Adrenal gland (tissue), 12 donors: Measurements from ENCODE around the gene GATA2. TPM values are rescaled to one million over a fixed set of nuclear protein-coding genes. Genes with fewer than 3 reads are reported as not detected.
A peak's percentile ranks its signal among the peaks of the same experiment; 100 is the strongest.

Source experiments
- DNase-seq, 7 donors: peaks; one replicate each; pipeline ENCODE4 v3.0.0-alpha.2; 2019 to 2020
- H3K27ac ChIP-seq, 5 donors: fragments of 200-600 bp; sonication (generic) in 4 of 5; 1 replicate in 3 of 5; 2 replicates in 2 of 5; pipeline versions ENCODE4 v1.5.1 to v1.8.0; 2016 to 2020; ENCODE audit warnings: mild to moderate bottlenecking in 1 of 5
- H3K27me3 ChIP-seq: fragments of 200-600 bp; 2 replicates; pipeline ENCODE4 v1.8.0; 2021
- H3K36me3 ChIP-seq, 2 donors: fragments of 200-600 bp; replicated peaks in 1 of 2; 1 replicate in 1 of 2; 2 replicates in 1 of 2; pipeline versions ENCODE4 v1.5.1 to v1.8.0; 2018 to 2022
- H3K4me1 ChIP-seq, 2 donors: fragments of 200-600 bp; replicated peaks in 1 of 2; 1 replicate in 1 of 2; 2 replicates in 1 of 2; pipeline versions ENCODE4 v1.5.1 to v1.8.0; 2018 to 2021
- H3K4me3 ChIP-seq, 4 donors: fragments of 200-600 bp; sonication (generic) in 3 of 4; one replicate each; pipeline ENCODE4 v1.5.1; 2016 to 2018
- H3K9me3 ChIP-seq, 3 donors: fragments of 200-600 bp; sonication (generic) in 1 of 3; replicated peaks in 1 of 3; 1 replicate in 2 of 3; 2 replicates in 1 of 3; pipeline versions ENCODE4 v1.5.1 to v1.8.0; 2016 to 2021
- POLR2A ChIP-seq, 2 donors: fragments of 450-650 bp; IDR thresholded peaks; one replicate each; pipeline ENCODE4 v1.6.1; 2017; ENCODE audit warnings: antibody characterized with exemption in 2 of 2, mild to moderate bottlenecking in 2 of 2, moderate library complexity in 1 of 2
- WGBS, 4 donors: extraction: QIAGEN DNeasy Blood & Tissue Kit in 2 of 4; methylation state at CpG; one replicate each; pipeline versions ENCODE4 v1.1.5 to v1.1.7; 2013 to 2017; 5-methylcytosine and 5-hydroxymethylcytosine counted together
- intact Hi-C, 2 donors: fragments of 100-400 bp; cut with DNase I; formaldehyde crosslinking; loops; one replicate each; pipeline versions ENCODE4 v1.14.1 to v1.15.0; 2022 to 2023
- polyA plus RNA-seq, 3 donors: library from polyadenylated mRNA; stranded (reverse); fragments of 200-250 nt in 2 of 3; fragments of 350-450 nt in 1 of 3; fragmentation: Illumina TruSeq in 1 of 3; extraction: RNeasy Lipid Tissue Mini Kit (QIAGEN cat#74804) in 1 of 3; gene quantifications; one replicate each; pipeline ENCODE4 v1.2.3, GENCODE V29; 2013 to 2014
- total RNA-seq, 9 donors: library from RNA; depleted of rRNA in 4 of 9; stranded (reverse); fragments of >200 nt in 4 of 9; fragments of 120-200 nt in 1 of 9; fragmentation: NEBNext Ultra II Directional in 1 of 9; extraction: Animal tissue kit (Norgen Biotek cat#: 25700) in 1 of 9; gene quantifications; one replicate each; pipeline versions ENCODE4 v1.1.0 to v1.2.4, GENCODE V29; 2013 to 2023
- TF ChIP-seq, protein P1 (sequence below), 6 experiments: fragments of 450-650 bp in 4 of 6; fragments of 200-600 bp in 2 of 6; sonication (generic) in 1 of 6; IDR thresholded peaks; 1 replicate in 5 of 6; 2 replicates in 1 of 6; pipeline versions ENCODE4 v1.5.1 to v1.8.0; 2016 to 2021; ENCODE audit warnings: antibody characterized with exemption in 6 of 6, mild to moderate bottlenecking in 2 of 6, moderate library complexity in 1 of 6
- donor health status: healthy with polysubstance abuse.
- donor health status: Bipolar disorder and iron deficiency.
- donor health status: DM: yes; HTN: yes; CAD: no.
- donor health status: DM: no; HTN: no; CAD: no.
- donor health status: DM: no; HTN: no; CAD: no.
- donor health status: DM: yes; HTN: yes; CAD: no.

The GATA2 gene
- total and polyA plus RNA-seq, 12 donors = 3.4 to 37.5 (median 7.4) TPM

DNA sequence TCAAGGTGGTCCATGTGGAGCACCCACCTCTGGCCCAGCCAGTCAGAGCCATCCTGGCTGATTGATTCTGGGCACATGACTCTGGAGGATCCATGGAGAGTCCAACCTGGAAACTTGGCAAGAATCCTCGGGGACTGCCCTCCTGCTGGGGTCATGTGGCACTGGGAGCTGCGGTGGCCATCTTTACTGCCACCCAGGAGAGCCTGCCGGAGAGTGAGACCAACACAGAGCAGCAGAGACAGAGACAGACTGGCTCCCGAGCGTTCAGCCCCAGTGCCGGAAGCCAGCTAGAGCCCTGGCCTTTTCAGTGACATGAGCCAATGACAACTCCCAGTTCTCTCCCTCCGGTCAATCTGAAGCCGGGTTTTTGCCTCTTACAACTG lies 11.5 kb upstream of the GATA2 start:
- H3K27ac ChIP-seq = no peak overlapping the region
- H3K9me3 ChIP-seq = no peaks in the 10 kb centered on the region
- no peak overlapping the region for H3K4me3 ChIP-seq
- H3K36me3 ChIP-seq = no peaks in the 10 kb centered on the region
- TF ChIP-seq POLR2A (IDR thresholded peaks at IDR 0.05) = no peak
- 80 to 90% (median 85%) methylated on average over 4 to 8 of the region's 8 CpGs for WGBS, 4 donors
- intact Hi-C loops = loop anchor here in 1 of 2 donors (5.0 kb wide), 1 partner anchor 332 kb away; no protein-coding TSS in a partner anchor
- H3K27me3 ChIP-seq = peaks cover 4% of the 10 kb centered on the region
- H3K4me1 ChIP-seq = no peaks in the 10 kb centered on the region
- no peak for DNase-seq

DNA sequence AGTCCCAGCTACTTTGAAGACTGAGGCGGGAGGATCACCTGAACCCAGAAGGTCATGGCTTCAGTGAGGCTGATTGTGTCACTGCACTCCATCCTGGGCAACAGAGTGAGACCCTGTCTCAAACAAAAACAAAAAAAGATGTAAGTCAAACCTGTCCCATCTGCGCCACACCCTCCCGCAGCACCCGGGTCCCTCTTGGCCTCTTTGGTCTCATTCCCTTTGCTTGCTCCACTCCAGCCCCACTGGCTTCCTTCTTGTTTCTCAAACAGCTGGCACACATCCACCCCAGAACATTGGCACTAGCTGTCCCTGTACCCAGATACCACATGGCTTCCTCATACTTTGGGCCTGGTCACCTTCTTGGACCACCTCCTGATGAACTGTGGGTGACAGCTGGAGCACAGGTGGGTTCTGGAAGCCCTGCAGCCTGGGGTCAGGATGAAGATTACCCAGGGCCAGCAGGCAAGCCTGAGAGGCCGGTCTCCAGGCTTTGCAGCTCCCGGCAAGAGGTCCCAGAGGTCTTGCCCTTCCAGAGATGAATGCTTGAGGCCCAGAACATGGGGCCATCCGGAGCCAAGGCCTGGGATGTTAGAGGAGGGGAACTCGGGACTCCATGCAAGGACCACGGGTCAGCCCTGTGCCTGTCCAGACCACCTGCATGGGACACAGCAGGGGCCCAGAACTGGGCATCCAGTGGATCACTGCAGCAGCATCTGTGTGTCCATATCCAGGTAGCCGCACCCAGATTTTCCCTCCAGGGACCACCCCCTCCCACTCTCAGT lies 10.9 kb upstream of the GATA2 start:
- Histone ChIP-seq H3K9me3 (no peaks in the 10 kb centered on the region), H3K4me1 (no peaks in the 10 kb centered on the region), H3K27ac (no peak overlapping the region), H3K27me3 (peaks cover 7% of the 10 kb centered on the region), H3K36me3 (no peaks in the 10 kb centered on the region), H3K4me3 (no peak overlapping the region)
- WGBS, 4 donors = 86 to 94% (median 88%) methylated on average over 10 of the region's 10 CpGs
- no peak for DNase-seq
- TF ChIP-seq POLR2A (IDR thresholded peaks at IDR 0.05) = no peak
- TF ChIP-seq, protein P1, sequence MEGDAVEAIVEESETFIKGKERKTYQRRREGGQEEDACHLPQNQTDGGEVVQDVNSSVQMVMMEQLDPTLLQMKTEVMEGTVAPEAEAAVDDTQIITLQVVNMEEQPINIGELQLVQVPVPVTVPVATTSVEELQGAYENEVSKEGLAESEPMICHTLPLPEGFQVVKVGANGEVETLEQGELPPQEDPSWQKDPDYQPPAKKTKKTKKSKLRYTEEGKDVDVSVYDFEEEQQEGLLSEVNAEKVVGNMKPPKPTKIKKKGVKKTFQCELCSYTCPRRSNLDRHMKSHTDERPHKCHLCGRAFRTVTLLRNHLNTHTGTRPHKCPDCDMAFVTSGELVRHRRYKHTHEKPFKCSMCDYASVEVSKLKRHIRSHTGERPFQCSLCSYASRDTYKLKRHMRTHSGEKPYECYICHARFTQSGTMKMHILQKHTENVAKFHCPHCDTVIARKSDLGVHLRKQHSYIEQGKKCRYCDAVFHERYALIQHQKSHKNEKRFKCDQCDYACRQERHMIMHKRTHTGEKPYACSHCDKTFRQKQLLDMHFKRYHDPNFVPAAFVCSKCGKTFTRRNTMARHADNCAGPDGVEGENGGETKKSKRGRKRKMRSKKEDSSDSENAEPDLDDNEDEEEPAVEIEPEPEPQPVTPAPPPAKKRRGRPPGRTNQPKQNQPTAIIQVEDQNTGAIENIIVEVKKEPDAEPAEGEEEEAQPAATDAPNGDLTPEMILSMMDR (IDR thresholded peaks at IDR 0.05) = no peak
- intact Hi-C loops = loop anchor here in 1 of 2 donors (5.0 kb wide), 1 partner anchor 332 kb away; no protein-coding TSS in a partner anchor

DNA sequence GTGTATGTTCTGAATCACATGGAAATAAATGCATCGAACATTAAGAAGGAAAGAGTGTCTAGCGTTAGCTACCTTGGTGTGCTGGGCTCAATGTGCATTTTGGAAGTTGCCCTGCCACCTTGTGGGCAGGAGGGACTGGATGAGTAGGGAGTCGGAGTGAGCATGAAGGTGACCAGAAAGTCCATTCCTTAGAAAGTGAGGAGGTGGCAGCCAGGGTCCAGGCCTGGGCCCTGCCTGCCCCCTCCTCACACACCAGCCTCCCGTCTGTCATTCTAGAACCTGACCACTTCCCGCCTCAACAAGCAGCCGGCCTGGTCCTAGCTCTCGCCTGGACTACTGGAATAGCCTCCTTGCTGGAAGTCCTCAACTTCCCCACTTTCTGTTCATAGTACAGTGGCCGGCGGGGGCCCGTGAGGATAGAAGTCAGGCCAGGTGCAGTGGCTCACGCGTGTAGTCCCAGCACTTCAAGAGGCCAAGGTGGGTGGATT lies 10.2 kb upstream of the GATA2 start:
- DNase-seq = no peak
- TF ChIP-seq, protein P1 (IDR thresholded peaks at IDR 0.05) = peak in 3 of 6 experiments; percentile 3 to 16 (median 7)
- TF ChIP-seq POLR2A (IDR thresholded peaks at IDR 0.05) = no peak

DNA sequence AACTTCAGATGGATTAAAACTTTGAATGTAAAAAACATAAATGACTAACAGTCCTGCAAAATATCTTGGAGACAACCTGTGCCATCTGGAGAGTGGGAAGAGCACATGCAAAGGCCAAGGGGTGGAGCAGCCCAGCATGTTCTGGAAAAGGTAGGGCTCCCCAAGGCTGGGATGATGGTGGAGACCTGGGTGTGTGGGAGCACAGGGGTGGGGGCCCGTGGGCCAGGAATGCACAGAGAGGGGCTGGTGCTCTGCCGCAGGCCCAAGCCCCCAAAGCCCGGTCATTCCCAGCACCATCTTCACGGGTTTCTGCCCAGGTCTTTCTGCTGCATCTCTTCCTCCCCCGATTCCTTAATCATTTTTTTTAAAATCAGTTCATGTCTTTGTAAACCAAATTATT lies 9.7 kb upstream of the GATA2 start:
- Histone ChIP-seq H3K36me3 (no peaks in the 10 kb centered on the region), H3K9me3 (no peaks in the 10 kb centered on the region), H3K4me1 (no peaks in the 10 kb centered on the region), H3K27me3 (peaks cover 7% of the 10 kb centered on the region), H3K4me3 (no peak overlapping the region), H3K27ac (no peak overlapping the region)
- intact Hi-C loops = loop anchor here in 1 of 2 donors (5.0 kb wide), 1 partner anchor 330 kb away; no protein-coding TSS in a partner anchor
- TF ChIP-seq, protein P1 (IDR thresholded peaks at IDR 0.05) = no peak
- no peak for TF ChIP-seq POLR2A (IDR thresholded peaks at IDR 0.05)
- 80 to 93% (median 85%) methylated on average over 5 of the region's 5 CpGs for WGBS, 4 donors
- DNase-seq = no peak

More for the DNA sequence above, 10.2 kb upstream of the GATA2 start:
- no peaks in the 10 kb centered on the region for H3K36me3 ChIP-seq
- H3K27ac ChIP-seq = no peak overlapping the region
- no peak overlapping the region for H3K4me3 ChIP-seq
- H3K9me3 ChIP-seq = no peaks in the 10 kb centered on the region
- H3K27me3 ChIP-seq = peaks cover 7% of the 10 kb centered on the region
- intact Hi-C loops = loop anchor here in 1 of 2 donors (5.0 kb wide), 1 partner anchor 331 kb away; no protein-coding TSS in a partner anchor
- no peaks in the 10 kb centered on the region for H3K4me1 ChIP-seq
- WGBS, 4 donors = 81 to 92% (median 86%) methylated on average over 12 of the region's 12 CpGs
